SK-N-SH treated with all-trans-retinoic acid at 6 μM for 48 hours (cell line): ENCODE measurements around the gene FLYWCH2.

Source experiments
- ATAC-seq: fragments of 200-7000 bp; cut with Tn5 transposase; 3 replicates; pipeline ENCODE4 v1.9.1; 2020; ENCODE audit warnings: mild to moderate bottlenecking, moderate library complexity
- ARNTL ChIP-seq: fragments of 450-650 bp; formaldehyde crosslinking; IDR thresholded peaks from 2 replicates; pipeline ENCODE4 v1.5.0; 2020; ENCODE audit warnings: low read depth, mild to moderate bottlenecking, moderate library complexity, borderline replicate concordance
- BACH2 ChIP-seq: fragments of 250-450 bp; sonication (Bioruptor Pico); IDR thresholded peaks from 2 replicates; pipeline ENCODE4 v1.9.0; 2021; ENCODE audit warnings: mild to moderate bottlenecking, borderline replicate concordance
- CREB5 ChIP-seq: fragments of 250-450 bp; sonication (Bioruptor Pico); IDR thresholded peaks from 2 replicates; pipeline ENCODE4 v1.5.1; 2020; ENCODE audit warnings: low read depth, mild to moderate bottlenecking, moderate library complexity
- CSDC2 ChIP-seq: fragments of 250-450 bp; sonication (Bioruptor Pico); IDR thresholded peaks from 2 replicates; pipeline ENCODE4 v1.5.0; 2020; ENCODE audit warnings: mild to moderate bottlenecking, moderate library complexity
- ESRRG ChIP-seq: fragments of 250-450 bp; sonication (Bioruptor Pico); IDR thresholded peaks from 2 replicates; pipeline ENCODE4 v1.6.1; 2021; ENCODE audit warnings: mild to moderate bottlenecking
- GLIS3 ChIP-seq: fragments of 250-450 bp; sonication (Bioruptor Pico); IDR thresholded peaks from 2 replicates; pipeline ENCODE4 v1.5.0; 2020; ENCODE audit warnings: mild to moderate bottlenecking, moderate library complexity
- ISL1 ChIP-seq: fragments of 250-450 bp; sonication (Bioruptor Pico); IDR thresholded peaks from 2 replicates; pipeline ENCODE4 v2.1.2; 2022; ENCODE audit warnings: mild to moderate bottlenecking, moderate library complexity
- OSR1 ChIP-seq: fragments of 250-450 bp; sonication (Bioruptor Pico); IDR thresholded peaks from 2 replicates; pipeline ENCODE4 v1.8.0; 2022; ENCODE audit warnings: moderate library complexity, mild to moderate bottlenecking, inconsistent platforms
- PATZ1 ChIP-seq: fragments of 250-450 bp; sonication (Bioruptor Pico); IDR thresholded peaks from 2 replicates; pipeline ENCODE4 v1.8.0; 2020; ENCODE audit warnings: mild to moderate bottlenecking, moderate library complexity, borderline replicate concordance
- POU6F1 ChIP-seq: fragments of 250-450 bp; sonication (Bioruptor Pico); IDR thresholded peaks from 2 replicates; pipeline ENCODE4 v1.8.0; 2021; ENCODE audit warnings: low read depth, mild to moderate bottlenecking, moderate library complexity, borderline replicate concordance
- PPARA ChIP-seq: fragments of 250-450 bp; sonication (Bioruptor Pico); IDR thresholded peaks from 2 replicates; pipeline ENCODE4 v1.5.0; 2020; ENCODE audit warnings: mild to moderate bottlenecking, borderline replicate concordance
- RARB ChIP-seq: fragments of 250-450 bp; sonication (Bioruptor Pico); IDR thresholded peaks from 2 replicates; pipeline ENCODE4 v1.8.0; 2021; ENCODE audit warnings: mild to moderate bottlenecking, moderate library complexity
- SNAI2 ChIP-seq: fragments of 250-450 bp; sonication (Bioruptor Pico); IDR thresholded peaks from 2 replicates; pipeline ENCODE4 v1.5.0; 2020; ENCODE audit warnings: mild to moderate bottlenecking, moderate library complexity
- TCF4 ChIP-seq: fragments of 250-450 bp; sonication (Bioruptor Pico); IDR thresholded peaks from 2 replicates; pipeline ENCODE4 v1.8.0; 2021; ENCODE audit warnings: mild to moderate bottlenecking, moderate library complexity, borderline replicate concordance
- TOX ChIP-seq: fragments of 250-450 bp; sonication (Bioruptor Pico); IDR thresholded peaks from 2 replicates; pipeline ENCODE4 v1.8.0; 2021; ENCODE audit warnings: mild to moderate bottlenecking, moderate library complexity, borderline replicate concordance
- TSHZ2 ChIP-seq: fragments of 250-450 bp; sonication (Bioruptor Pico); IDR thresholded peaks from 2 replicates; pipeline ENCODE4 v1.5.0; 2020; ENCODE audit warnings: mild to moderate bottlenecking, moderate library complexity
- ZC3H10 ChIP-seq: fragments of 250-450 bp; sonication (Bioruptor Pico); IDR thresholded peaks from 2 replicates; pipeline ENCODE4 v1.5.1; 2021; ENCODE audit warnings: mild to moderate bottlenecking, moderate library complexity
- ZFP3 ChIP-seq: fragments of 250-450 bp; sonication (Bioruptor Pico); IDR thresholded peaks from 2 replicates; pipeline ENCODE4 v1.5.0; 2020; ENCODE audit warnings: mild to moderate bottlenecking, moderate library complexity
- ZFP30 ChIP-seq: fragments of 450-650 bp; formaldehyde crosslinking; IDR thresholded peaks from 2 replicates; pipeline ENCODE4 v1.5.0; 2022; ENCODE audit warnings: mild to moderate bottlenecking, moderate library complexity
- ZNF565 ChIP-seq: fragments of 450-650 bp; formaldehyde crosslinking; conservative IDR thresholded peaks from 2 replicates; pipeline ENCODE4 v1.5.0; 2020; ENCODE audit warnings: low read depth, mild to moderate bottlenecking, moderate library complexity
- ZNF70 ChIP-seq: fragments of 450-650 bp; formaldehyde crosslinking; IDR thresholded peaks from 2 replicates; pipeline ENCODE4 v1.5.0; 2020; ENCODE audit warnings: mild to moderate bottlenecking, moderate library complexity
- ZNF8 ChIP-seq: fragments of 450-650 bp; formaldehyde crosslinking; IDR thresholded peaks from 2 replicates; pipeline ENCODE4 v1.5.0; 2020; ENCODE audit warnings: mild to moderate bottlenecking, moderate library complexity

FLYWCH2 gene

GRCh38 chr16:2933136-2933535 is 50.1 kb downstream of the FLYWCH2 start:
- no peak for ATAC-seq
- TF ChIP-seq ZNF70 (CRISPR knock-in tag) (no peak), SNAI2 (CRISPR knock-in tag) (no peak), TCF4 (no peak), BACH2 (CRISPR knock-in tag) (no peak), OSR1 (CRISPR knock-in tag) (no peak), CREB5 (CRISPR knock-in tag) (no peak), PATZ1 (no peak), ZC3H10 (CRISPR knock-in tag) (no peak)

- TF ChIP-seq CREB5 (CRISPR knock-in tag) (no peak), ISL1 (no peak), OSR1 (CRISPR knock-in tag) (no peak), CSDC2 (CRISPR knock-in tag) (no peak), ESRRG (no peak), PATZ1 (no peak), POU6F1 (CRISPR knock-in tag) (no peak), ZNF565 (no peak)
- TF ChIP-seq, all 23 proteins: peak for 0
- ATAC-seq: no peak
Measured at GRCh38 chr16:2933701-2934100, 50.7 kb downstream of the FLYWCH2 start.

GRCh38 chr16:2934450-2934849 is 51.4 kb downstream of the FLYWCH2 start:
- ATAC-seq: no peak
- TF ChIP-seq ARNTL (no peak), TOX (CRISPR knock-in tag) (no peak), ZFP30 (CRISPR knock-in tag) (no peak), PATZ1 (no peak), TCF4 (no peak), ZNF8 (CRISPR knock-in tag) (no peak), CREB5 (CRISPR knock-in tag) (no peak), ZNF565 (no peak), GLIS3 (CRISPR knock-in tag) (no peak), ZC3H10 (CRISPR knock-in tag) (no peak), TSHZ2 (no peak), RARB (CRISPR knock-in tag) (no peak), ESRRG (no peak), BACH2 (CRISPR knock-in tag) (no peak), CSDC2 (CRISPR knock-in tag) (no peak), ZNF70 (CRISPR knock-in tag) (no peak), PPARA (CRISPR knock-in tag) (no peak), SNAI2 (CRISPR knock-in tag) (no peak), ZFP3 (no peak)
